GM19468 (cell line): ENCODE measurements around the gene IL1R1.

ENCODE experiments used
- ATAC-seq: cut with Tn5 transposase; IDR thresholded peaks from one replicate; pipeline ENCODE4 v1.9.1; 2021; ENCODE audit warnings: mild to moderate bottlenecking, moderate library complexity, moderate number of reproducible peaks; ENCODE audit not compliant: unreplicated experiment; ENCODE audit errors: extremely low read depth

IL1R1 gene

GRCh38 chr2:102166189-102166845 lies 23.8 kb downstream of the IL1R1 start:
- no peak for ATAC-seq

DNA sequence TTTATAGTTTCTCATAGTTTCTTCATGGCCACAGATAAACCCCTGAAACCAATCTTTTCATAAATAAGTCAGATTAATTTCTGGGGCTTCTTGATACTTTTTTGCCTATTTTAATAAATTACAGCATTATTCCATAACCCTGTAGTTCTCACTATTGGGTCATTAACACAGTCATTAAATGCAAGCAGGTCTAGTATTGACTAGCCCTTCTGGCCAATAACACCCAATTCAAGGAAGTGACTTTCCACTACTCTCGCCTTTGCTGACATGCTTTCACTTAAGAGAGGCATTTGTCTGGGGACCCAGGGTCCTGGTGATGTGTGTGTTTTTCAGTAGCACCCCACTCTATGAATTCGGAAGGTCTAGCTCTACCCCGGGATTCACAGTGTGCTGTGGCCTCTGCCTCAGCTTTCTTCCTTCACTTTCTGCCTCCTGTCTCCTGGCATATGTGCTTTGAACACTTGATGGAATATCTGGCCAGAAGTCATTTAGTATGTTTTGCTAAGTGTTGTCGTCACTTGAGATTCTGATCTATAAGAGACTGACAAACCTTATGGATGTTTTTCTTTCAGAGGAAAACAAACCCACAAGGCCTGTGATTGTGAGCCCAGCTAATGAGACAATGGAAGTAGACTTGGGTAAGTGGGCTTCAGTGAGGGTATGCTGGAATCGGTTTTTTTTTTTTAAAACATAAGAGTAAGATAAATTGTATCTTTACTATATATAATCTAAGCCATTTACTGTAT lies 25.7 kb downstream of the IL1R1 start:
- no peak for ATAC-seq

DNA sequence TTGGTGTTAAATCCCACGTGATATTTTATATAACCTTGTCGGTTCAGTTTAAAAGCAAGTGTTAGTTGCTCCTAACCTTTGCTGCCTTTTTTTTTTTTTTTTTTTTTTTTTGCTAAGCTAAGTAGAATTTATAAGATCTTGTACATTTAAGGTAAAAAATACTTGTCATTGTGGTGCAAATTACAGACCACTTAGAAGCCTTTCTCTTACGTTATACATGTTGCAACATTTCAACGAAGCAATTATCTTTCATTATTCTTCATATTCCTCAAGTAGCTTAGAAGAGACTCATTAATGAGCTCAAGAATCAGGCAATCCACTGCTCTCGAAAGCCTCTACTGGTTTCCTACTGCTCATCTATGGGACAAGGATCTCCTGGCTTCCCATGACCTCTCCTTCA lies 29.4 kb downstream of the IL1R1 start:
- no peak for ATAC-seq

GRCh38 chr2:102172745-102173144 lies 30.2 kb downstream of the IL1R1 start:
- no peak for ATAC-seq

GRCh38 chr2:102176172-102176571 lies 33.6 kb downstream of the IL1R1 start:
- no peak for ATAC-seq

DNA sequence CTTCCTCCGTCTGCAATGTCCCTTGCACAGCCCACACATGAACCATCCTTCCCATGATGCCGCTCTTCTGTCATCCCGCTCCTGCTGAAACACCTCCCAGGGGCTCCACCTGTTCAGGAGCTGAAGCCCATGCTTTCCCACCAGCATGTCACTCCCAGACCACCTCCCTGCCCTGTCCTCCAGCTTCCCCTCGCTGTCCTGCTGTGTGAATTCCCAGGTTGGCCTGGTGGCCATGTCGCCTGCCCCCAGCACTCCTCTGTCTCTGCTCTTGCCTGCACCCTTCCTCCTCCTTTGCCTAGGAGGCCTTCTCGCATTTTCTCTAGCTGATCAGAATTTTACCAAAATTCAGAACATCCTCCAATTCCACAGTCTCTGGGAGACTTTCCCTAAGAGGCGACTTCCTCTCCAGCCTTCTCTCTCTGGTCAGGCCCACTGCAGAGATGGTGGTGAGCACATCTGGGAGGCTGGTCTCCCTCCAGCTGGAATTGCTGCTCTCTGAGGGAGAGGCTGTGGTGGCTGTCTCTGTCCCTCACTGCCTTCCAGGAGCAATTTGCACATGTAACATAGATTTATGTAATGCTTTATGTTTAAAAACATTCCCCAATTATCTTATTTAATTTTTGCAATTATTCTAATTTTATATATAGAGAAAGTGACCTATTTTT lies 35.4 kb downstream of the IL1R1 start:
- no peak for ATAC-seq

- no peak for ATAC-seq
These were observed 36.5 kb downstream of the IL1R1 start for GRCh38 chr2:102179061-102179460.

DNA sequence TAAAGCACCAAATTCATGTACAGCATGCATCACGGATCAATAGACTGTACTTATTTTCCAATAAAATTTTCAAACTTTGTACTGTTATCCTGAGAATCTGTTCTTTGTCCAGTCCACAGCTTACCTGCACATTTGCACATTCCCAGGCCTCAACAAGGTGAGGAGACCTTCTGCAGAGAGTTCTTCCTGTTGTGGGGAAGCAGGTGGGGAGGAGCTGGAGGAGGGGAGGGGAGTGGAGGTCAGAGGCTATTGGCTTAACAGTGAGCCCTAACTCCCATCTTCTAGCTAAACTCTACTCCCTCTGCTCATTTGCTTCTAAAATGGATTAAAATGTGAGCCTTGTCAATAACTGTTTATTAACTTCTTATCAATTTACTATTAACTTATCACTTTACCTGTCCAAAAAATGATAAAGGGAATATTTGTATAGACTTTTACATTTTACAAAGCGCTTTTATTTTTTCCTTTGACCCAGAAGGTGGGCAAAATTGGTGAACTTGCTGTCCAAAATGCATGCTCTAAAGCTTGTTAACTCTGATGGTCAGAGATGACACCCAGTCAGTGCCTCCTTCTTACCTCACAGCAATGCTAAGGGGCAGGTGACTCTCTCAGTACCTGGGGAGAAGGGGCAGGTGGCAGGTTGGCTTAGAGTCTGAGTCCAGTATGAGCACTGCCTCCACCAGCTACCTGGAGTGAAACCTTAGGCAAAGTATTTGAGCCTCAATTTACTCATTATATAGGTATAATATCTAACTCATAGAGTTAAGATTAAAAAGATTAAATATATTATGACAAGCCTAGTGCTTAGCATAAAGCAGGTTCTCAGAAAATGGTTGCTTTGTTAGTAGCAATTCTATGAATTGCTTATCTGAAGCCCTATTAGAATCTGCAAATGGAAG lies 37.5 kb downstream of the IL1R1 start:
- ATAC-seq, result no peak

GRCh38 chr2:102180687-102180999 lies 38.1 kb downstream of the IL1R1 start:
- ATAC-seq, result no peak

DNA sequence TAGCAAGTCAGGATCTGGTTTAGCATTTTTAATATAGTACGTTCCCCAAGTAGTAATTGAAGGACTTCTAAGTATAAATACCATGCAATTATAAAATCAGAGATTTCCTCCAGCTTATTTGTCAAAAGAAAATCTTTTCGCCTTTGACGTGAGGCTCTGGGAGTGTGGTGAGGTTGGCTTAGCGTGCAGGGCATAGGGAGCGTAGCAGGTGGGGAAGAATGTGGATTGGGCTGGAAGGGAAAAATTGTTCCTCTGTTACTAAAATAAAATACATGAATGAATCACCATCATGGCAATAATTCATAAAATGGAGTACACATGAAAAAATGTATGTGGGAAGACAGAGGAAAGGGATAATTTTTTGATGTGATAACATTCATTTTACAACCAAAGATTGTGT lies 38.8 kb downstream of the IL1R1 start:
- no peak for ATAC-seq

DNA sequence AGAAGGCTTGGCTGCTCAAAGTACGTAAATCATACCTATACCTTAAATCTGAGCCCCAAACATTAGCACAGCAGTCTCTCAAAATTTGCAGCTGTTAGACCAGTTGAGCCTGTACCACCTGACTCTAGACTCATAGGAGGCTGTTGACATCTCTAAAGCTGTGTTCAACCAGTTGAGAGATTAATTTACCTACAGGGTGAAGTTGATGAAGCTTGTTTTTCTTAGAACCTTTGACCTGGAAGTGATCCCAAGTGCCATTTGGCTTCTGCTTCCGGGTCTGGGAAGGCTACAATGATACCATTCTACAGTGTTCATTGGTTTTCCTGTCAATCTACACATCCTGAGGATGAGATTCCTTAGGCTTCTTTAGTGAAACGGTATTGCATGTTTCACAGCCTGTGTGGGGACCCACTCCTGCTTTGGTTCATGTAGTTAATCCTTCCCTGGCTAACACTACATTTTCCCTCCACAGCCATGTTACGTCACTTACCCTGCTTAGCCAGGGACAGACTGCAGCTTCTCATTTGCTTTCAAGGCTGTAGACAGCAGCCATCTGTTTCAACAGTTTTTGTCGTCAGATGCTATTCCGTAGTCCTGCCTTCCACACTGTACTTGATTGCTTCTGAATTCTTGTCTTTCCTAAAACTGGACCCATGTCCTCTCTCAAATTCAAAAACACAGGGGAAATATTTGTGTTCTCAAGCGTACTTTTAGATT lies 39.5 kb downstream of the IL1R1 start:
- no peak for ATAC-seq

DNA sequence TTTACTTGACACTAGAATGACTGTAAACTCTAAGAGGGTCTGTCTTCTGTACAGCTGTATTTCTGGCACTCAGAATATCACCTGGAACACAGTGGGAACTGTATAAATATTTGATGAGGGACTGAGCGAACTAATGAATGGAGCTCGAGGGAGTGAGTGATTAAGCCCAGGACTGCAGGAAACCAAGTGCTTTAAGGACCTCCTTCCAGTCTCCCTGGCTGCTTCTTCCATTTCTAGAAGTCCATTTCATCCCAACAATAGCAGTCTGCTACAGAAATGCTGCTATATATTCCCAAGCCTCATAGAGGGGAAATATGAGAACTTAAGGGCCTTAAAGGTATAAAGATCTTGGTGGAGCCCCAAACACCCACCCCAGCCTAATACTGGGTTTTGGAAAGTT lies 41.5 kb downstream of the IL1R1 start:
- no peak for ATAC-seq

DNA sequence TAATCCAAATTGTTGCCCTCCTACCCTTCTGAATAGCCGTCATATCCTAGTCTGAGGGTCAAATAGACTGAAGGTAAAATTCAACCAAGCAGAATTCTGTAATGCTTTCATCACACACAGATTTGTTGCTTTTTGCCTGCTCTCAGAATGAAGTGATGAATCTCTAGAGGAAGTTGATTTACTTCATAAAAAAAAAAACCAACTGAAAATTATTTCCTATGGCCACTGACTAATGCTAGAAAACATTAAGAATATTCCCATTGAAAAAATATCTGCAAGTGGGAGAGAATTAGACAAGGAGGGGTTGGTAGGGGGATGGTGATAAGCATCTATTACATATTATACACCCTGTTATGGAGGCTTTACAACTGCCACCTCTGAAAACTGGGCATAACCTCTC lies 42.0 kb downstream of the IL1R1 start:
- no peak for ATAC-seq

DNA sequence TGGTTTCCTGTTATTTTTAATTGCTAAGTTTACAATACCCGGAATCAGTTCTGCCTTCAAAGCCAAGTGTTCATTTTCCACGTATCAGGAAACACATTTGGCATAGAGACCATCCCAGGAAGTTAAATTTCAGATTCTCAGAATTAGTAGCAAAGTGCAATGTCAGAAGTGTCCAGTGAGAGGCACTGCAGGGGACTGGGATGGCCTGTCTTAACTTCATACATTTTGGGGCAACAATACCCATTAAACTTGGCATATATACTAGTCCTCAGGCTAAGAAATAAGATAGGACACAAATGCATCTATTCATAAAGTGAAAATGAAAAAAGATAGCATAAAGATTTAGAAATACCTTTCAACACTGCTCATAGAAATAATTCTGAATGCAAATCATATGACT lies 42.8 kb downstream of the IL1R1 start:
- no peak for ATAC-seq

DNA sequence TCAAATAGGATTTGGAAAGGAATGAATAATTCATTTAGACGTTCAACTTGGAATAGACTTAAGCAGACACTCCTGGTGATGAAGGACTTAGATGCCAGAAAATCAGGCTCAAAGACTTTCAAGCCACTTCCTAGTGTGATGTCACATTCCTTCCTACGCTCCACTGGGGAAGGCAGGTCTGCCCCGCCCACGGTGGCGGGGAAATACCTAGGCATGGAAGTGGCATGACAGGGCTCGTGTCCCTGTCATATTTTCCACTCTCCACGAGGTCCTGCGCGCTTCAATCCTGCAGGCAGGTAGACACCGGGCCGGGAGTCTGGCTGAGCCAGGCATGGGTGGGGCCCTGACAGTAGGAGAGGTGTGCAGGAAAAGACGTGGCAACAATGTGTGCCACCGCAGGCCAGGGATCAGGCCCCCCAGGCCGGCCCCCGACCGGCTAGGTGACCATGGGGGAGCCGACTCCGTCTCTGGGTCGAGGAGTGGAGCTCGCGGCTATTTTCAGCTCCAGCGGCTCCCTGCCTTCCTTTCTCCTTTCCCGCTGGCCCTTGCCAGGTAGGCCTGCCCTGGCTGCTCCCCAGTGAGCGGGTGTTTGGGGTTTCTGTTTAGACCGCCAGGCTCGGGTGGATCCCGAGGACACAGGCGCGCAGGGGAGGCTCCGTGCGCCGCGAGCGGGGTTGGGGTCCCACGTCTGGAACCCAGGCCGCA lies 44.4 kb downstream of the IL1R1 start, which contains the start of gene IL1RL2:
Gene IL1RL2, plus strand, starts transcription at position 233 of the 705 bp plus-strand sequence. CDS start 845 bp downstream, outside the sequence.
- no peak for ATAC-seq

DNA sequence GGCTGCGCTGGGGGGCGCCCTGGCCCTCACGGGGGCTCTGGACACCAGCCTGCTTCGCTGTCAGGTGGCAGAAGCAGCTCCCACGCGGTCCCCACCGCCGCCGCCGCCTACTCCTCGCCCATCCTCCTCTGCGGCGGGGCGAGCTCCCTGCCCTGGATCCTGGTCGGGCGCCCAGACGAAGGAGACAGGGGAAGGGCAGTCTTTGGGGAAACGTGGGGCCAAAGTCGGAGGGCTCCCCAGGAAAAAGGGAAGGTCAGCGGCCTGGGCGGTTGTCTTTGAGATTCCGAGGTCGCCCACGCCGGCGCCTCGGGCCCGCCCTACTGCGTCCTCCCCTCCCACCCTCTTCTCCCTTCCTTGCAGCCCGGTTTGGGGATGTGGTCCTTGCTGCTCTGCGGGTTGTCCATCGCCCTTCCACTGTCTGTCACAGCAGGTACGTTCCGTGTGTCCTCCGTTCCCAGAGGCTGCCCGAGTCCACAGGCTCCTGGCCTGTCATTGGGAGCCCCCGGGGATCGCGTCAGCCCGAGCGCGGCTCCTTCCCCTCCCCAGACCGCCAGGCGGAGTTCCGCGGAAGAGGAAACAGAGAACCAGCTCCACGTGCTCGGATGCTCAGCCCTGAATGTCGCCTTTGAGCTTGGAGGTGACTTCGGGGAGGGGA lies 45.1 kb downstream of the IL1R1 start:
- no peak for ATAC-seq

GRCh38 chr2:102190430-102191107 lies 48.0 kb downstream of the IL1R1 start:
- ATAC-seq, result no peak

DNA sequence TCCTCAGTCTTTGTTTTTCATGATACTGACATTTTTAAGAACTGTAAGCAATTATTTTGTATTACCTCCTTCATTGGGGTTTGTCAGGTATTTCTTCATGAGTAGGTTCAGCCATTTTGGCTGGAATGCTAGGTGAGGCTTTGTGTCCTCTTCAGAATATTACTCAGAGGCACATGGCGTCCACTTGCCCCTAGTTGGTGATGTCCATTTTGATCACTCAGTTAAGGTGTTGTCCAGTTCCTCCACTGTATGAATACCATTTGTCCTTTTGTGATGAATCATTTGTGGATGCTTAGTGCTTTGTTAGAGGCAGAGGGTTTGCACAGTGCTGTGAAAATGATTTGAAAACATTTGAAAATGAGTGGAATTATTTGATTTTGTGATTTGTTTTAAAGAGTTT lies 49.0 kb downstream of the IL1R1 start:
- no peak for ATAC-seq
